Measurements from ENCODE around the gene NEURL1. TPM values are rescaled to one million over a fixed set of nuclear protein-coding genes. Genes with fewer than 3 reads are reported as not detected.

NEURL1 gene
- total RNA-seq, 1 donor: under 0.01 TPM

GRCh38 chr10:103589074-103589630, 95.6 kb downstream of the NEURL1 start:
- H3K4me3 ChIP-seq (ENCODE audit: low read depth, low read length): no peak overlapping the region
- no peak for DNase-seq (ENCODE audit: low read depth)
- TF ChIP-seq CTCF (IDR thresholded peaks at IDR 0.05; ENCODE audit: insufficient read depth, low read depth, low read length): no peak

- H3K4me3 ChIP-seq (ENCODE audit: low read depth, low read length): no peak overlapping the region
- DNase-seq (ENCODE audit: low read depth): no peak
- no peak for TF ChIP-seq CTCF (IDR thresholded peaks at IDR 0.05; ENCODE audit: insufficient read depth, low read depth, low read length)
Observed at GRCh38 chr10:103590060-103590459, 96.6 kb downstream of the NEURL1 start.

- H3K4me3 ChIP-seq (ENCODE audit: low read depth, low read length): no peak overlapping the region
- DNase-seq (ENCODE audit: low read depth): no peak
- no peak for TF ChIP-seq CTCF (IDR thresholded peaks at IDR 0.05; ENCODE audit: insufficient read depth, low read depth, low read length)
Observed at GRCh38 chr10:103590744-103591291, 97.3 kb downstream of the NEURL1 start.

DNA sequence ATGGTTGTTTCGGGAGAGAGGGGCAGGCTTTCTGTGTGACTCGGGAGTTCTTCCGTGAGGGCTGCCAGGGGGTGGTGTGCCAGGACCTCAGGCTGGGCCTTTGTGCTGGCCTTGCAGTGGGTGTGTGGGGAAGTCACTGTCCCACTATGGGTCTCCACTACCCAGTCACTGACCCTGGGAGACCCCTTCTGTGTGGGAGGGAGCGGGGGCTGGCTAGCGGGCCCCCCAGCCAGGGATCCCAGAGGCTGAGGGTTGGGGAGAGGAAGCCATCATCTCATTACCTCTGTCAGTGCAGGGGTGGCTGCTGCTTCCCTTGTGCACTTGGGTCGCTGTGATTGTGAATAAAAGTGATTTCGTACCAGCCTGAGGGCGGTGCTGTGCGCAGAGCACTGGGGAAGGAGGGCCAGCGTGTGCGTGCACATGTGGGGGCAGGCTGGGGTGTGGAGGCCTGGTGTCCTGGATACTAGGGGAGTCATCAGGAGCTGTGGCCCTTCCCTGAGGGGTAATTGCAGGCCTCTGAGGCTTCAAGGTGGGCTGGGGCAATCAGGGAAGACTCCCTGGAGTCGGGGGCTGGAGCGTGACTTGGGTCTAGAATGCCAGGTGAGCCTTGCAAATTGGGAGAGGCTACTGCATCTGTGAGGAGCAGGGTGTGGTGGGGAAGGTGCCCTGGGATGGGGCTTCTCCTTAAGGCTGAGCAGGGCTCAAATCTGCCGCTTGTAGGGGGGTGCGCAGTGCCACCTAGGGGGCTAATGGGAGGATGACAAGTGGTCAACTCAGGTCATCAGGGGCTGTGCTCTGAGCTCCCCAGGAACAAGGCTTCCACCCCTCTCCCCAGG, 98.9 kb downstream of the NEURL1 start:
- DNase-seq (ENCODE audit: low read depth): peak; percentile 33

GRCh38 chr10:103593022-103593570, 99.6 kb downstream of the NEURL1 start:
- no peak for DNase-seq (ENCODE audit: low read depth)
- TF ChIP-seq CTCF (IDR thresholded peaks at IDR 0.05; ENCODE audit: insufficient read depth, low read depth, low read length): no peak
- no peak overlapping the region for H3K4me3 ChIP-seq (ENCODE audit: low read depth, low read length)

More for the DNA sequence above, 98.9 kb downstream of the NEURL1 start:
- peak; percentile 74 for TF ChIP-seq CTCF (IDR thresholded peaks at IDR 0.05; ENCODE audit: insufficient read depth, low read depth, low read length)
- no peak overlapping the region for H3K4me3 ChIP-seq (ENCODE audit: low read depth, low read length)

DNA sequence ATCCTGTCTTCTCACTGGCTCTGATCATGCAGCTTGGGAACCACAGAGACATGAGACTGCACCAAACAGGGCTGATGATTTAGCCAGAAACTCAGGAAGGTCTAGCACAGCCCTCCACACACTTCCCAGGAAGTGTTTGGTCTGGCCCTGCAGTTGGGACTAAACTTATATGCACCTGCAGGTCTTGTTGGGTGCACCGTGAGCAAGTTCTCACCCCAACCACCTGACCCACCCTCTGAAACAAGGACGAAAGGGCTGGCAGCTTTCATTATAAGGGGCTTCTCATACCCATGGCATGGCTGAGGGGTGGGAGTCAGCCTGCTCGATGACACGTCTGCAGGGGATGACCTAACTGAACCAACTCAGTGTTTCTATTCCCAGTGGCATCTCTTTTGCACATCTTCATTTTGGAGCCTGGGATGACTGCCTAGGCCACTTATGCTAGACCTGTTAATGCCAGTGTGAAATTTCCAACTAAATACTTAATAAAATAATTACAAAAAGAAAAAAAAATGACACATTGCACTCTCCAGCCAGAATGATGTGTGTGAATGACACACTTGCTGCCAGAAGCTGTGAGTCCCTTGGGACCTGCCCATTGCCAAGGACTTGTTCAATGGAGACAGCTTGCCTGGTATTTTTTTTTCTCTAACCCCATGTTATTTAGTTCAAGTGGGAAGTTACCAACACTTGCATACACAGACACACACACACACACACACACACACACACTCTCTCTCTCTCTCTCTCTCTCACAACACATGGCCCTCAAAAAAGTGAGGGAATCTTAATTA, 102.6 kb downstream of the NEURL1 start:
- no peak for TF ChIP-seq CTCF (IDR thresholded peaks at IDR 0.05; ENCODE audit: insufficient read depth, low read depth, low read length)
- no peak overlapping the region for H3K4me3 ChIP-seq (ENCODE audit: low read depth, low read length)
- DNase-seq (ENCODE audit: low read depth): no peak

All from fibroblast of villous mesenchyme (primary cell).